ENCODE data around the gene CDCA7L. TPM values are rescaled to one million over a fixed set of nuclear protein-coding genes. Genes with fewer than 3 reads are reported as not detected.

Gene CDCA7L
- total and polyA plus RNA-seq, 2 of the 13 experiments (the other 11 are each of a cell fraction or from before 2014, with no cell fraction given), result 2.7 to 4.2 TPM

GRCh38 chr7:21962677-21963076, 17.0 kb upstream of the CDCA7L start:
- Histone ChIP-seq H3K4me2 (ENCODE audit: low read depth, low read length) (no peak overlapping the region), H3K9me3 (ENCODE audit: low read length) (no peaks in the 10 kb centered on the region), H2AFZ (ENCODE audit: low read length) (no peak overlapping the region), H3K27ac (ENCODE audit: extremely low read length, insufficient read depth, low read length) (no peak overlapping the region), H3K4me1 (ENCODE audit: insufficient read depth, low read length) (no peaks in the 10 kb centered on the region), H3K4me3 (replicated peaks in 1 of 3; ENCODE audit: insufficient read depth in 1 of 3, low read depth in 2 of 3, low read length in 3 of 3) (no peak overlapping the region), H3K79me2 (ENCODE audit: insufficient read depth, low read length) (no peaks in the 10 kb centered on the region), H3K27me3 (ENCODE audit: control insufficient read depth in 1 of 2, insufficient read depth in 2 of 2, low read length in 2 of 2) (peaks cover 2 to 20% of the 10 kb centered on the region in 2 experiments; a peak in 4 of 5 replicates), H3K9ac (ENCODE audit: insufficient read depth, low read depth, low read length) (no peak overlapping the region), H4K20me1 (ENCODE audit: insufficient read depth, low read length) (no peaks in the 10 kb centered on the region), H3K36me3 (replicated peaks in 1 of 2; ENCODE audit: control insufficient read depth in 1 of 2, insufficient read depth in 2 of 2, low read length in 2 of 2) (no peaks in the 10 kb centered on the region)
- no TSS peak for BruUV-seq (replicated peaks)
- WGBS (ENCODE audit: low lambda C conversion rate), result 0% methylated on average over 8 of the region's 9 CpGs
- DNase-seq (ENCODE audit: low spot score) (no peak), FAIRE-seq (no peak), ATAC-seq (no peak)
- ChIA-PET CTCF (ENCODE audit: low intra/inter-chr PET ratio, low total read pairs) (no interaction called here), POLR2A (no interaction called here)
- intact Hi-C loops (cut with micrococcal nuclease; ENCODE audit: unreplicated experiment), result no loop called here
- in situ Hi-C loops (cut with HindIII; ENCODE audit: extremely low pct_ligation_motif_present, low pct_unique_long_range_greater_than_20kb), result no loop called here
- no peak for TF ChIP-seq ZC3H13 (CRISPR knock-in tag; IDR thresholded peaks at IDR 0.05)
- TF ChIP-seq TP53 (CRISPR knock-in tag; conservative IDR thresholded peaks at IDR 0.05), result no peak
- no peak for TF ChIP-seq BORCS8-MEF2B (CRISPR knock-in tag; IDR thresholded peaks at IDR 0.05)
- no peak for TF ChIP-seq ZNF687 (CRISPR knock-in tag; IDR thresholded peaks at IDR 0.05)
- TF ChIP-seq MLXIP (CRISPR knock-in tag; IDR thresholded peaks at IDR 0.05; ENCODE audit: borderline replicate concordance), result no peak
- TF ChIP-seq, protein P1, sequence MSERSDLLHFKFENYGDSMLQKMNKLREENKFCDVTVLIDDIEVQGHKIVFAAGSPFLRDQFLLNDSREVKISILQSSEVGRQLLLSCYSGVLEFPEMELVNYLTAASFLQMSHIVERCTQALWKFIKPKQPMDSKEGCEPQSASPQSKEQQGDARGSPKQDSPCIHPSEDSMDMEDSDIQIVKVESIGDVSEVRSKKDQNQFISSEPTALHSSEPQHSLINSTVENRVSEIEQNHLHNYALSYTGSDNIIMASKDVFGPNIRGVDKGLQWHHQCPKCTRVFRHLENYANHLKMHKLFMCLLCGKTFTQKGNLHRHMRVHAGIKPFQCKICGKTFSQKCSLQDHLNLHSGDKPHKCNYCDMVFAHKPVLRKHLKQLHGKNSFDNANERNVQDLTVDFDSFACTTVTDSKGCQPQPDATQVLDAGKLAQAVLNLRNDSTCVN (CRISPR knock-in tag; IDR thresholded peaks at IDR 0.05; ENCODE audit: borderline replicate concordance), result no peak
- TF ChIP-seq ZNF510 (CRISPR knock-in tag; IDR thresholded peaks at IDR 0.05; ENCODE audit: low read depth), result no peak
- TF ChIP-seq ZNF629 (CRISPR knock-in tag; conservative IDR thresholded peaks at IDR 0.05), result no peak
- TF ChIP-seq FOXJ3 (CRISPR knock-in tag; IDR thresholded peaks at IDR 0.05; ENCODE audit: borderline replicate concordance), result no peak
